MCF 10A (cell line): ENCODE results near the gene ROGDI. TPM values are rescaled to one million over a fixed set of nuclear protein-coding genes. Genes with fewer than 3 reads are reported as not detected.

ENCODE experiments used
- BruUV-seq: library from RNA; stranded (reverse); fragments of 400-500 nt; replicated peaks from 2 replicates; lab custom pipeline; 2021; lab: Mats Ljungman, UMichigan
- CTCF ChIA-PET: fragments of 300-600 bp; sonication (Branson Sonifier 250); formaldehyde crosslinking; extraction: SDS; loops from one replicate; lab custom pipeline; 2021; ENCODE audit warnings: antibody characterized with exemption, inconsistent platforms; lab: Yijun Ruan, JAX
- POLR2A ChIA-PET: fragments of 300-600, 350-650 bp; sonication (Branson Sonifier 250); formaldehyde crosslinking; extraction: SDS; loops from one replicate; lab custom pipeline; 2020; ENCODE audit warnings: antibody characterized with exemption, inconsistent platforms; lab: Yijun Ruan, JAX
- DNase-seq: peaks from one replicate; pipeline ENCODE4 v3.0.0-alpha.2; 2018; ENCODE audit not compliant: unreplicated experiment
- H3K27ac Mint-ChIP-seq: one replicate; pipeline ENCODE4 v1.8.0; 2022; ENCODE audit warnings: mild to moderate bottlenecking, low read depth, mixed read lengths; ENCODE audit not compliant: unreplicated experiment
- H3K27me3 Mint-ChIP-seq: one replicate; pipeline ENCODE4 v1.8.0; 2022; ENCODE audit warnings: mixed read lengths; ENCODE audit not compliant: insufficient read depth, unreplicated experiment
- H3K36me3 Mint-ChIP-seq: one replicate; pipeline ENCODE4 v1.8.0; 2022; ENCODE audit warnings: mild to moderate bottlenecking, moderate library complexity, mixed read lengths; ENCODE audit not compliant: insufficient read depth, unreplicated experiment
- H3K4me1 Mint-ChIP-seq: one replicate; pipeline ENCODE4 v1.8.0; 2022; ENCODE audit warnings: mixed read lengths; ENCODE audit not compliant: insufficient read depth, unreplicated experiment
- H3K4me3 Mint-ChIP-seq: one replicate; pipeline ENCODE4 v1.8.0; 2022; ENCODE audit warnings: mild to moderate bottlenecking, moderate library complexity, mixed read lengths; ENCODE audit not compliant: unreplicated experiment
- H3K9me3 Mint-ChIP-seq: one replicate; pipeline ENCODE4 v1.8.0; 2022; ENCODE audit warnings: mixed read lengths; ENCODE audit not compliant: unreplicated experiment
- CTCF ChIP-seq: fragments of 200-600 bp; IDR thresholded peaks from one replicate; pipeline ENCODE4 v1.8.0; 2022; ENCODE audit warnings: antibody characterized with exemption, mild to moderate bottlenecking; ENCODE audit not compliant: unreplicated experiment
- intact Hi-C: fragments of 100-400 bp; cut with micrococcal nuclease; formaldehyde crosslinking; loops from 2 replicates; pipeline ENCODE4 v1.14.1; 2022
- total RNA-seq: library from RNA; stranded (reverse); gene quantifications from 2 replicates; pipeline ENCODE4 v1.2.3, GENCODE V29; 2022

Gene ROGDI
- total RNA-seq, 1 experiment from 2014 or later, result 5.9 TPM

DNA sequence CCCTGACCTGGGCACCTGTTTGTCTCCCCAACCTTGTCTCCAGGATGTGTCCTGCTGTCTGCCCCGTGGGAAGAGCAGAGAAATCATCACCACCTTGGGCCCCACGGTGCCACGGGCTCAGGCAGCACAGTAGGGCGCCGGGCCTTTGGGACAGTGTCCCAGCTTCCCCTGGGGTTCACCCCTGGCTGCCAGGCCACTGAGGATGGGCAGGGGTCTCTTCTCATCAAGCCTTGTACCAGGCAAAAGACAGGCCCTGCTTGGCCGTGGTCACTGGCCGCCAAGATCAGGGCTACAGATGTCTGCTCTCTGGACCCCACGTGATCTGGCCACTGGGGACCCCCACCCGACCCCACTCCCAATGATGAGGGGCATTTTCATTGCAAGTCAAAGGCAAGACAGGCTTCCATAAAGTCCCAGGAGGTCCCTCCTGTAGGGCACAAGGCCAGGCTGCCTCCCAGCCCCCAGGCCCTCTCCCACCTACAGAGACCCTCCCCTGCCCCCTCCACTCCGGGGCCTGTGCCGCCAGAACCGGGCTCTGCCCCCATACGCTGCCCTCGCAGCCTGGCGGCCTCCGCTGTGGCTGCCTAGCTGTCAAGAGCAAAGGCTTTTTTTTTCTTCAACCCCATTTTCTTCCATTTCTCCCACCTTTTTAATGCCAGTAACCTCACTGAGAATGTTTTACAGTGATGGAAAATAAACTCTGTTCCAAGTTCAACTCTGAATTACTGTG, 53.6 kb downstream of the ROGDI start:
- ChIA-PET POLR2A (interaction anchor here (0.8 to 4.0 kb wide), 2 partner anchors 18 to 130 kb away, joined by 3 to 12 read pairs; partner anchors contain the start of gene ZNF500), CTCF (interaction anchor here (0.6 to 1.7 kb wide), 2 partner anchors 11 to 133 kb away, joined by 3 to 5 read pairs; no protein-coding TSS in a partner anchor)
- intact Hi-C loops, result no loop called here
- Mint-ChIP-seq H3K9me3 (no peaks in the 10 kb centered on the region), H3K36me3 (peaks cover 27% of the 10 kb centered on the region), H3K4me3 (no peak overlapping the region), H3K27ac (no peak overlapping the region), H3K4me1 (no peaks in the 10 kb centered on the region), H3K27me3 (no peaks in the 10 kb centered on the region)
- BruUV-seq, result no TSS peak
- no peak for DNase-seq
- TF ChIP-seq CTCF, result no peak

DNA sequence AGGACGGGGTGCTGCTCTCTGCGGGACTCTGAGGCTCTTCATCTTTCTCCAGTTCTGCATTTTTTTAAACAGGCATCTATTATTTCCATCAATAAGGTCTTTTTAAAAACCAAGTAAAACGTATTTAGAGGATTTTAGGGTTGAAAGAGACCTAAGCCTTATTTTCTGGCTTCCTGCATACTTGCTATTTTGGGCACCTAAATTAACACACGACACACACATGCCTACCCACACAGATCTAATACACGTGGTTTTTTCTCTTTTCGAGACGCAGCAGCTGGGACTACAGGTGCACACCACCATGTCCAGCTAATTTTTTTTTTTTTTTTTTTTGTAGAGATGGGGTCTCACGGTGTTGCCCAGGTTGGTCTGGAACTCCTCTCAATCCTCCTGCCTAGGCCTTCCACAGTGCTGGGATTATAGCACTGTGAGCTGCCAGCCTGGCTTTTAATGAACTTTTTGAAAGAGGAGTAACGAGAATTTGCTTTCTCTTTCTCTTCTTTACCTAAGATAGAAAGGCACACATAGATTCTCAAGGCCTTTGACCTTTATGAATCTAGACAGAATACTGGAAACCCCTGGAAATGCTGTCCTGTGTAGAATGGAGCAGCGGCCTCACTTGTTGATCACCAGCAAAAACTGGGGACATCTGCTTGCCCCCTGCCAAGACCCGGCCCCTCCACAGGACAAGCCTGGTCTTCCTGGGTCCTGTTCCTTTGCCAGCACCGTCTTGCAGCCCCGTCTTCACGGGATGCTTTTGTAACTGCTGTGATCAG, 54.3 kb downstream of the ROGDI start:
- ChIA-PET CTCF (interaction anchor here (0.6 to 1.7 kb wide), 3 partner anchors 10 to 208 kb away, joined by 3 to 5 read pairs (median 4); no protein-coding TSS in a partner anchor), POLR2A (interaction anchor here (0.8 to 4.0 kb wide), 2 partner anchors 18 to 129 kb away, joined by 3 to 12 read pairs; partner anchors contain the start of gene ZNF500)
- no TSS peak for BruUV-seq
- no peak for TF ChIP-seq CTCF
- Mint-ChIP-seq H3K4me3 (no peak overlapping the region), H3K9me3 (no peaks in the 10 kb centered on the region), H3K27ac (no peak overlapping the region), H3K36me3 (peaks cover 27% of the 10 kb centered on the region), H3K27me3 (no peaks in the 10 kb centered on the region), H3K4me1 (no peaks in the 10 kb centered on the region)
- DNase-seq, result no peak
- intact Hi-C loops, result no loop called here

GRCh38 chr16:4746991-4747574, 55.4 kb downstream of the ROGDI start:
- intact Hi-C loops, result no loop called here
- H3K27ac Mint-ChIP-seq, result no peak overlapping the region

More at GRCh38 chr16:4746991-4747574, 55.4 kb downstream of the ROGDI start:
- Mint-ChIP-seq H3K4me3 (no peak overlapping the region), H3K36me3 (peaks cover 27% of the 10 kb centered on the region), H3K27me3 (no peaks in the 10 kb centered on the region), H3K4me1 (no peaks in the 10 kb centered on the region), H3K9me3 (no peaks in the 10 kb centered on the region)
- no peak for TF ChIP-seq CTCF
- no peak for DNase-seq
- POLR2A ChIA-PET, result interaction anchor here (0.6 to 4.0 kb wide), 4 partner anchors 13 to 283 kb away, joined by 3 to 12 read pairs (median 4); partner anchors contain the start of genes ANKS3, DNAAF8 and ZNF500
- no TSS peak for BruUV-seq
- CTCF ChIA-PET, result interaction anchor here (0.5 to 1.7 kb wide), 3 partner anchors 9 to 209 kb away, joined by 4 to 5 read pairs (median 4); no protein-coding TSS in a partner anchor

Other genes starting within 250 kb of the ROGDI start
- gene C16orf96, start 246.3 kb downstream of the ROGDI start, total RNA-seq, result not detected in 2 replicates
- gene UBALD1, start 187.7 kb downstream of the ROGDI start, total RNA-seq, result 28.0 and 42.1 TPM in 2 replicates
- 61.3 and 62.9 TPM in 2 replicates for gene MGRN1, start 177.8 kb downstream of the ROGDI start, total RNA-seq
- 18.3 and 21.8 TPM in 2 replicates for gene NUDT16L1, start 109.1 kb downstream of the ROGDI start, total RNA-seq
- 29.9 and 35.0 TPM in 2 replicates for gene ANKS3, start 68.4 kb downstream of the ROGDI start, total RNA-seq
- gene DNAAF8, start 68.1 kb downstream of the ROGDI start, total RNA-seq, result 0.56 and 1.6 TPM in 2 replicates
- gene ZNF500, start 35.5 kb downstream of the ROGDI start, total RNA-seq, result 13.8 and 14.0 TPM in 2 replicates
- not detected in 2 replicates for gene SEPTIN12, start 14.3 kb downstream of the ROGDI start, total RNA-seq
- 2.2 and 2.4 TPM in 2 replicates for gene SMIM22, start 7.3 kb downstream of the ROGDI start, total RNA-seq
- 67.3 and 77.3 TPM in 2 replicates for gene GLYR1, start 44.7 kb upstream of the ROGDI start, total RNA-seq
- gene UBN1, start 44.8 kb upstream of the ROGDI start, total RNA-seq, result 33.3 and 38.1 TPM in 2 replicates
- 49.1 and 50.1 TPM in 2 replicates for gene PPL, start 134.5 kb upstream of the ROGDI start, total RNA-seq
- gene SEC14L5, start 155.7 kb upstream of the ROGDI start, total RNA-seq, result 0.22 TPM in 1 of 2 replicates, not detected in the other
- gene NAGPA, start 231.3 kb upstream of the ROGDI start, total RNA-seq, result 4.9 and 8.7 TPM in 2 replicates